HG02884 (cell line): Measurements from ENCODE around the gene C2orf42.
A peak's percentile ranks its signal among the peaks of the same experiment; 100 is the strongest.
"Not testable (repeated sequence)": the region's sequence is repeated elsewhere in the genome, so short reads cannot be mapped to it uniquely, and the experiment has no call there.

Experiments used
- ATAC-seq: cut with Tn5 transposase; IDR thresholded peaks from one replicate; pipeline ENCODE4 v1.9.1; 2021; ENCODE audit warnings: mild to moderate bottlenecking, moderate library complexity; ENCODE audit not compliant: unreplicated experiment

Gene C2orf42

GRCh38 chr2:70190418-70191243, at the start of gene C2orf42:
Gene C2orf42, minus strand, starts transcription at chr2:70191019. Its CDS starts 9,034 bp downstream, at chr2:70181985.
- peak; percentile 81 for ATAC-seq

GRCh38 chr2:70240599-70240998, 49.8 kb upstream of the C2orf42 start:
- no peak for ATAC-seq

- no peak for ATAC-seq
These were observed 43.1 kb upstream of the C2orf42 start for GRCh38 chr2:70233926-70234325.

GRCh38 chr2:70226781-70227180, 36.0 kb upstream of the C2orf42 start:
- no peak for ATAC-seq

- not testable (repeated sequence) for ATAC-seq
These were observed 32.5 kb upstream of the C2orf42 start for GRCh38 chr2:70223305-70223704.

GRCh38 chr2:70214953-70215549, 24.2 kb upstream of the C2orf42 start:
- ATAC-seq: no peak

- ATAC-seq: no peak
These were observed 23.5 kb upstream of the C2orf42 start for GRCh38 chr2:70214365-70214764.

- no peak for ATAC-seq
These were observed 21.6 kb upstream of the C2orf42 start for GRCh38 chr2:70212298-70212932.

- no peak for ATAC-seq
These were observed 20.8 kb upstream of the C2orf42 start for GRCh38 chr2:70211595-70211994.

GRCh38 chr2:70204452-70204851, 13.6 kb upstream of the C2orf42 start:
- no peak for ATAC-seq

- no peak for ATAC-seq
These were observed 12.3 kb upstream of the C2orf42 start for GRCh38 chr2:70203086-70203485.

- no peak for ATAC-seq
These were observed 11.5 kb upstream of the C2orf42 start for GRCh38 chr2:70202236-70202806.

GRCh38 chr2:70201831-70202230, 11.0 kb upstream of the C2orf42 start:
- no peak for ATAC-seq

- no peak for ATAC-seq
These were observed 10.5 kb upstream of the C2orf42 start for GRCh38 chr2:70201225-70201768.

- ATAC-seq: no peak
These were observed 8.6 kb upstream of the C2orf42 start for GRCh38 chr2:70199320-70199864.

- no peak for ATAC-seq
These were observed 1.7 kb upstream of the C2orf42 start for GRCh38 chr2:70192516-70192915.

GRCh38 chr2:70191244-70191735, 471 bp upstream of the C2orf42 start:
- no peak for ATAC-seq

- no peak for ATAC-seq
These were observed 2.4 kb downstream of the C2orf42 start for GRCh38 chr2:70188460-70188859.

- not testable (repeated sequence) for ATAC-seq
These were observed 3.6 kb downstream of the C2orf42 start for GRCh38 chr2:70187170-70187569.

- no peak for ATAC-seq
These were observed 8.1 kb downstream of the C2orf42 start for GRCh38 chr2:70182689-70183088.
